ENCODE results near the gene TMEM86A.

TMEM86A gene

DNA sequence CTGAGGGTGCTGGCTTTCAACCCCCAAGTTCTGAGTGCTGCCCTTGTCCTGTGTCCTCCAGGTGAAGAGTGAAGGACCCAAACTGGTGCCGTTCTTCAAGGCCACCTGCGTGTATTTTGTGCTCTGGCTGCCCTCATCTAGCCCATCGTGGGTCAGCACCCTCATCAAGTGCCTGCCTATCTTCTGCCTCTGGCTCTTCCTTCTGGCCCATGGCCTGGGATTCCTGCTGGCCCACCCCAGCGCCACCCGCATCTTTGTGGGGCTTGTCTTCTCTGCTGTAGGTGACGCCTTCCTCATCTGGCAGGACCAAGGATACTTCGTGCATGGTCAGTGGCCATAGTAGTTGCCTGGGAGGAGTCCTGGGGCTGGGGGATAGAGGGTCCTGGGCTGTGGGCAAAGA lies 2.3 kb downstream of the TMEM86A start:
- no peak for DNase-seq

DNA sequence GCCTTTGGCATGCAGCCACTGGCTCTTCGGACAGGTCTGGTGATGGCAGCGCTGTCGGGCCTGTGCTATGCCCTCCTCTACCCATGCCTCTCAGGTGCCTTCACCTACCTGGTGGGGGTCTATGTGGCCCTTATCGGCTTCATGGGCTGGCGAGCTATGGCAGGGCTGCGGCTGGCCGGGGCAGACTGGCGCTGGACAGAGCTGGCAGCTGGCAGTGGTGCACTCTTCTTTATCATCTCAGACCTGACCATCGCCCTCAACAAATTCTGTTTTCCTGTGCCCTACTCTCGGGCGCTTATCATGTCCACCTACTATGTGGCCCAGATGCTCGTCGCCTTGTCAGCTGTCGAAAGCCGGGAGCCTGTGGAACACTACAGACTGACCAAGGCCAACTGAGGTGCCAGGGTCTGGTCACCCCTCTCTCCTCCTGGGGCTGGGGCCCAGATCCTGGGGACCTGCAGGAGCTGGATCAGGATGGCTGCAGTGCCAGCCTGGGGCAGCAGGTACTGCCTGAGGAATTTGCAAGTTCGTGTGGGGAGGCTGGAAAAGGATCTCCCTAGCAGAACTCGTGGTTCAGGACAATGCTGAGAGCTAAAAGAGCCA lies 3.1 kb downstream of the TMEM86A start:
- DNase-seq = no peak

DNA sequence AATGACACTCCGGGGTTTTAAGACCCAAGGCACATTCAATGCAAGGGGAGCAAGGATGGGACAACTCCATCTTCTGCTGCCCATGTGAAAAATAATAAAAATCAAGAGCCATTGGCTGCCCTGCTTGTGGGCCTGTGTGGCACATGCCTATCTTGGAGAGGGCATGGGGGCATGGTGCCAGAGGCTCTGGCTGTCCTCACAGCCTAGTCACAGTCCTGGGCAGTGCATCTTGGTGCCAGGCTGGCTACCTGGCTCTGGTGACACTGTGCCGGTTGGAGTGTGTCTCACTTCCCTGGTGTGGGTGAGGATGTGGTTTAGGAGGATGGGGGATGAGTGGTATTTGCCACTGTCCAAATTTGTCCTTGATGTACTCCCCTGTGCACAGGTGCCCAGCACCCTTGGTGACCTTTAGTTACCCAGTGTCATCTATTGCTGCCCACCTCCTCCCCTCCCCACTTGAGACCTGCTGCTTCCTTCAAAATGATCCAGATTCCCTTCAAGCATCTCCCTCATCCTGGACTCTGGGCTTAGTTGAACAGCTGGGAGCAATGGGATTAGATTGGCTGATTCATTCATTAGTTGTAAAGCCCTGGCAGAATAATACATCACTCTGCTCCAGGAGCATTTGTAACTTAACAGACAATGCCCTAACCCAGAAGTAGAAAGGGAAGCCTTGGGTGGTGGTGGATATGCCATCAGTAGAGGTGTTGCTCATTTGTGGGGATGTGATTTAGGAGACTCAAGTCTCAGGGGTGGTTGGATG lies 4.6 kb downstream of the TMEM86A start:
- DNase-seq = no peak

DNA sequence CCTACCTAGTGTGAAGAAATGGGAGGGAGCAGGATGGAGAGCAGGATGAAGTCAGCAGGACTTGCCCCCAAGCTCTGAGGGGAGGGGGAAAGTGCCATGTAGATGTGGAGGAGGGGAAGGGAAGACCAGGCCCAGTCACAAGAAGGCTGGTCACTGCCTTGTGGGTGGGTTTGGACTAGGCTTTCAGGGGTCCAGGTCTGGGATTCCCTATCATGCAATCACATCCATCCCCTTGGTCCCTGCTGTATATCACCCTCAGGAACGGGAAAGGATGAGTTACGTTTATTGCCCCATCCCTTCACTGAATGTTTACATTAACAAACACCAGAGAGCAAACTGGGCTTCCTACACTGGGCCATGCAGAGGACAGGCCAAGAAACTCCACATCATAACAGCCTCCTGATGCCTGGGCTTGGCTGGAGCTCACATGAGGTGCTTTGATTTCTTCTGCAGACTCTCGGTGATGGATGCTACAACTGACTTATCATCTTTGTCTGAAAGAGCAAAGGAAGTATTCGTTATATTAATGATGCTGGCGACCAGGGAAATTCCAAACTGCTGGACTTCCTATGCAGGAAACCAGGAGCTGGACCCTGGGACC lies 5.6 kb downstream of the TMEM86A start:
- no peak for DNase-seq

DNA sequence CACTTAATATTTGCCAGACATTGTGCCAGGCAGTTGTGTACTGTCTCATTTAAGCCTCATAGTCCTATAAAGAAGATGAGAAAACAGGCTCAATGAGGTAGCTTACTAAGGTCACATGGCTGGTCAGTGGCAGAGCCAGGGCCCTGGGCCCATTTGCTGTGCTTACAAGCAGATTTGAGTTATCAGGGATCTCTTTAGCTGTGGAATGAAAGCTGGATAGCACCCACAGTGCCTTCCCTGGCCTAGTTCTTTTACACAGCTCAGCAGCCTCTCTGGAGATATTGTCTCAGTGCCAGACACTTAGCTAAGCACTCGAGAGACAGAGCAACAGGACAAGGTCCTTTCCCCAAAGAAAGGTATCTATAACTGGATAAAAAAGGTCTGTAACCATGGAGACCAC lies 6.1 kb downstream of the TMEM86A start:
- no peak for DNase-seq

DNA sequence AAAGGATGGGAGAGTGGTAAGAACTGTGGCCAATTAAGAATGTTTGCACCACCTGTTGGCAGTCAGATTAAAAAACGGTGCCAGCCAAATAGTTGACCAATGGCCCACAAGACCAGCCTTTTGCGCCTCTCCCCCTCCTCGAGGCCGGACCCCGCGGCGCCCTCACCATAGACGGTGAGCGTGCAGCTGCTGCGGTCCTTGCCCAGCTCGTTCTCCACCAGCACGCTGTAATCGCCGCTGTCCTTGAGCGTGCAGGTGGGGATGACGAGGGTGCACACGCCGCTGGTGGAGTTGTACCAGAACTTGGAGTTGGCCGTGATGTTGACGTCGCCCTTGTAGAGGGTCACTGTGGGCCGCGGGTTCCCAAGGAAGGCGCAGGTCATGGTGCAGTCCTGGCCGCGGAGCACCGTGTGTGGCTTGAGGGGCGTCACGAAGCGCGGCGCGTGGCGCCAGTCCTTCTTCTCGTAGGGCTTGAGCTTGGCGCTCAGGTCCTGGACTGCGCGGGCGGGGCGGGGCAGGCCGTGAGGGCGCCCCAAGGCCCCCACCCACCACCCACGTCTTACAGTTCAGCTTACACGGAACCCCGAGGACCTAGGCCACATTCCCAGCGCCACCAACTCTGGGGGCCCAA lies 7.2 kb downstream of the TMEM86A start:
- no peak for DNase-seq

DNA sequence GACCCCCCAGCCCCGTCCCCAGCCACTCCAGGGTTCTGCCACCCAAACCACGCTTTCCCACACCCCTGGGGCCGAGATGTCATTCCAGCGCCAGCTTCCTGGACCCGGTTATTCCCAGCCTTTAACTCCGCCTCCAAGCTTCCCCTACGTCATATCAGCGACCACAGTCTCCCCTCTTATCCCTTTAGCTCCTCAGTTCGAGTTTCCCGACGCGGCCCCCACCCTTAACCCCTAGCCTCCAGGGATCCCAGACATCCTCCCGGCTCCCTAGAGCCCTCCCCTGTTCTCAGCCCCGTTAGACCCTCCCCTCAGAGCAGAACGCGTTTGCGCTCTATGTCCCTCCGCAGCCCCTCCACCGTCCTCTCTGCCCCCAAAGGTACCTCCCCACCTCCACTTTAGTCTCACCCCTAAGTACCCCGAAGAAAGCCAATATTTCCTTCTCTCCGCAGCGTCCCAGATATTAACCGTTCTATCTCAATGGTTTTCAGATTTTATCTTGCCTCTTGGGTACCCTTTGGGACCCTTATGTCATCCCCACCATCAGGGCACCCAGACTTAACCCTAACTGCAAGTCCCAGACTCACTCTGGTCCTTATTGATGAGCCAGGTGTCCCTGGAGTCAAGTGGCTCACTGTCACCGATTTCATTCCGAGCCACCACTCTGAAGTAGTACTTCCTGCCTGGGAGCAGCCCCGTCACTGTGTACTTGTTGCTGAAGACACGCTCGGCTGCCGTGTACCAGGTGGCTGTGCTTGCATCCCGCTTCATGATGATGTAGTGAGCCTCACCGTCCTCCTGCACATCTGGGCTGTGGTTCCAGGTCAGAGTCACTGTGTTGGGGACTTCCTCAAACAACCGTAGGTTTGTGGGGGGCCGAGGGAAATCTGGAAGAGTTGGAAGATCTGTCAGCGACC lies 8.0 kb downstream of the TMEM86A start:
- no peak for DNase-seq

DNA sequence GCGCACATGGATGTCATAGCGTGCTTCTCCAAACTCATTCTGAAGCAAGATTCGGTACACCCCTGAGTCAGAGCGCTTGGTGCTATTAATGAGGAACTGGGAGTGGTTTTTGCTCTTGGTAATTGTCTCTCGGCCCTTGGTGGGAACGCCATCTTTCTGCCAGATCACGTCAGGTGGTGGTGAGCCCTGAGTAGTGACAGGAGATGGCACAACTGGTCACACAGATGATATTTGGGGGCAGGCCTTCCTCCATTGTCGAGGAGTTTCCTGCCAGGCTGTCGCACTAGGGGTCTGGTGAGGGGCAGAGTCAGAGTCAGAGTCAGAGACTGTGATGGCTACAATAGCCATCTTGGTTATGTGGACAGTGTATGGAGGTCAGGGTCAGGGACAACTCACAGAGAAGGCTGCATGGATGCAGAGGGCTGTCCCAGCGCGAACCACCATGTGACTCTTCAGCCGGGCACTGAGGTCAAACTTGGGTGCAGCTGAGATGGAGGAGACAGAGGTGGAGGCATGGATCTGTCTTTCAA lies 9.3 kb downstream of the TMEM86A start:
- no peak for DNase-seq

DNA sequence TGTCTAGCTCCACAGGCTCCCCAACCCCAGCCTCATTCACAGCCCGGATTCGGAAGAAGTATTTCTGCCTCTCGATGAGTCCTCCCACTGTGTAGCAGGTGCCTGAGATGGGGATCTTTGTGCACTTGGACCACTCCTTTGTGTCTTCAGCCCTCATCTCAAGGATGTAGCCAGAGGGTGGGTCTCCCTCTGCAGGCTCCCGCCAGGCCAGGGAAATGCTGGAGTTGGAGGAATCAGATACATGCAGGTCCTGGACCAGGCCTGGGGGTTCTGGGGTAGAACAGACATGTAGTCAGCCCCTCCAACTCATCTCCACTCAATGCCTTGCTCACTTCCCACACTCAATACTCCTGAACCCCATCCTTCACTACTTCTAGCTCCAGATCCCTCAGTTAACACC lies 10.8 kb downstream of the TMEM86A start:
- no peak for DNase-seq

DNA sequence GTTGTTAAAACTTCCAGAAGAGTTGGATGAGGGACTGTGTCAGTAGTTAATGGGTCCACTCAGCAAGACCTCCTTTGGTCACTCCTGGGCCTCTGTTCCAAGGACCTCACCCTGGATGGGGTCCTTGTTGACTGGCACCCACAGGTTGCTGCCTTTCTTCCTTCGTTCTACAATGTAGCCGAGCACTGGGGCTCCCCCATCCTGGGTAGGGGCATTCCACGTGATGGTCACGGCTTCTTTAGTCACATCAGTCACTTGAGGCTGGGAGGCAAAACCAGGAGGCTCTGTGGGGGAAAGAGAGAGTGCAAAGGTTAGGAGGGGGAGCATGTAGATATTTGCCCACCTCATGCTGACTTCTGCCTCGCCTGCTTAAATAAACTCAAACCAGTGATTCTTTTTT lies 12.0 kb downstream of the TMEM86A start:
- DNase-seq = no peak

DNA sequence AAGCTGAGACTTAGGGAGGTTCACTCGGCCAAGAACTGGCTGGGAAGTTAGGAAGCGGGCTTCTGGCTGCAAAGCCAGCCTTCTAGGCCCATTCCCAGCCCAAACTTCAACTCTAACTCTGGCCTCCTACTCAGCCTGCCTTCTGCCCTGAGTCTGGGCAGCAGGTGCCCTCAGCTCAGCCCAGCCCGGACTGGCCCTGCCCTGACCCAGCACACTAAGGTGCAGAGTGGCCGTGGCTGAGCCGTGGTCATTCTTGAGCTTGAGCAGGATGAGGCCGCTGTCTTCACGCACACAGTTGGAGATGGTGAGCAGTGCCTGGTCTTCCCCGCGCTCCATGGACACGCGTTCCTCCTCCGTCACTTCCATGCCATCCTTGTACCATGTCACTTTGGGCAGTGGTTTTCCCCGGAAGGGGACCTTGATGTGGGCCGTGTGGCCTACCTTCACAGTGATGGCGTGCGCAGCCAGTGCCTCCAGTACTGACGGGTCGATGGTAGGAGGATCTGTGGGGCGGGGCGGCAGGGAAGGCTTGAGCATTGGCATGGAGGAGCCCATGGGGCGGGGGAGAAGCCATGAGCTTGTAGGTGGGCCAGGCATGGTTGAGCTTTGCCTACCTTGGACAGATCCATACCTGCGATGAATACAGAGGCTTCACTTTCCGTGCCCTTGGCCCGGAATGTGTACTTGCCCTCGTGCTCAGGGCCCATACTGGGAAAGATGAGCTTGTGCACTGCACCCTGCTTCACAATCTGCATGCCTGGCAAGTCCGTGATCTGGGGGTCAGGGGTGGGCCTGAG lies 15.3 kb downstream of the TMEM86A start:
- DNase-seq = no peak

DNA sequence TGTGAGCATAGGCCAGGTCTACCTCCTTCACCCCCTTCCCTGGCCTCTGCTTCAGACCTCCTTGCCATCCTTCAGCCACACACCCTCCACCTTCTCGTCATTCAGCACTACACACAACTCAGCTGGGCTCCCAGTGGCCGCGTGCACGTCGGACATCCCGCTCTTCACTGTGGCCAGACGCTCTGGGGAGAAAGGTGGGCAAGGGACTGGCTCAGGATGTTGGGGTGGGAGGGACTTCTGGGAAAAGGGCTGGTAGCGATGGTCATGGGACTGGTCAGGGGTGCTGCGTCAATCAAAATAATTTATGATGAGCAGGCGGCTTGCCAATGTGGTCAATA lies 15.8 kb downstream of the TMEM86A start:
- no peak for DNase-seq

DNA sequence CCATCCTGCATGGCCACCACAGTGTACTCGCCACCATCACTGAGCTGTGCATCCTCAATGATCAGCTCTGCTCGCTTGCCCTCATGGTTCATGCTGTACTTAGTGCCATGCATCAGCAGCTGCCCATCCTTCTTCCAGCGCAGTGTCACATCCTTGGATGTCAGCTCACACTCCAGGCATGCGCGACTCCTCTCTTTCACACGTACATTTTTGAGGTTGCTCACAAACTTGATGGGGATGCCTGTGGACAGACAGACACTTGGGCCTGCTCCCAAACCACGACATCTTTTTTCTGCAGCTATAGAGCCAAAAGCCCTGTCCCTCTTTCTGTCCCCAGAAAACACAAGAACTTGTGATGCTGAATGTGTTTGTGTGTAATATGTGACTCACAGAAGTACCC lies 16.9 kb downstream of the TMEM86A start:
- DNase-seq = no peak

DNA sequence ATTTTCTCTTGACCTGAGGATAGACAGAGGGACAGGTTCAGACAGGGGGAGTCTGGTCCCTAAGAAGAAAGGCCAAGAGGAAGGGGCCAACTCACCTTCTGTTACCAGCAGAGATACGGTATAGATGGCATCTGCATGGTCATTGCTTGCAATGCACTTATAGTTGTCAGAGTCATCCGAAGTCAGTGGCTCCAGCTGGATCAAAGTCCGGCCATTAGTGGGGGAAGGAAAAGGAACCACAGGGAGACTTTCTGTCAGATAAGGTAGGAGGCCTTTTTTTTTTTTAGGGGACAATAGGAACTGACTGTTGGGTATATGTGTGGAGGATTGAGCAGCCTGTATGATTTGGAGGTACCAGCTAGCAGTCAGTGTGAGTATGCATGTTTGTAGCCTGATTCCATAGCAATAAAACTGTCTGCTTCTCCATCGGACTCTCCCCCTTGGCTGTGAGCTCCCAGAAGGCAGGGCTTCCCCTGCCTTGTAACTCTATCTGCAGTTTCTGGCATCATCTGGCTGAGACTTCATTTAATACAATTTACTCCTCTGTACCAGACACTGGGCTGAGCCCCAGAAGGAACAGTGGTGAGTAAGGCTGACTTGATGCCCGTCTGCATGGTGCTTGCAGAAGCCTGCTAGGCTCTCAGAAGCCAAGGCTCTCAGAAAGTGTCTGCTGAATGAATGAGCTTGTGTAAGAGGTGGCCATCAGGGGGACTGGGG lies 21.7 kb downstream of the TMEM86A start:
- DNase-seq = no peak

DNA sequence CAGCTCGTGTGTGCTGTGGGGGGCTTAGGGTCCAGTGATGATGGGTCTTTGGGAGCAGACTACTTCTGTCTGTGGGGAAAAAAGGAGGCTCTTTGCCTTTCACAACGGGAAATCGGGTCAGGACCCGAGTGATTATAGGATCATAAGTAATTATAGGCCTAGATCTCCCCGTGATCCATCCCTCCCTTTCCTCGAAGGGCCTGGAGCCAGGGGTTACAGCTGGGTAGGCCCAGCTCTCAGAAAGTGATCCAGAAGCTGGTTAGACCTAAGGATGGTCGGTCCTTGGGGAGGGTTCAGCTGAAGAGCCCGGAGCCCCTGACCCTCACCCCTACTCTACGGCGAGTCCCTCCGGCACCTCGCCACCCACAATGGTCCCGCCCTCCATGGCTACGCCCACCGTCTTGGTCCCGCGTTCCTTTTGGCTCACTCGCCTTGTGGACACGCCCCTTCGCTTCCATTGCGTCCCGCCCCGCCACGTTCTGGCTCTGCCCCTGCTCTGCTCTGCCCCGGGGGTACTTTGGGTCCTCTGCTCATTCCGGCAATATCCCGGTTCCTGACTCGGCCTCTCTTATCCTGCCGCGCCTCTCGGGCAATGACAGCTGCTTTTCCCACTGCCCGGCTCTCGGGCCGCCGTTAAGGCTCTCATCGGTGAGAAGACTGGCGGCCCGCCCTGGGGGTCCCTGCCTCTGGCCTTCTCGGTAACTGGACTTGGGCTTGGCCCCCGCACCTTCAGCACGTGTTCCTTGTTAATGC lies 22.4 kb downstream of the TMEM86A start:
- peak; percentile 31 for DNase-seq

DNA sequence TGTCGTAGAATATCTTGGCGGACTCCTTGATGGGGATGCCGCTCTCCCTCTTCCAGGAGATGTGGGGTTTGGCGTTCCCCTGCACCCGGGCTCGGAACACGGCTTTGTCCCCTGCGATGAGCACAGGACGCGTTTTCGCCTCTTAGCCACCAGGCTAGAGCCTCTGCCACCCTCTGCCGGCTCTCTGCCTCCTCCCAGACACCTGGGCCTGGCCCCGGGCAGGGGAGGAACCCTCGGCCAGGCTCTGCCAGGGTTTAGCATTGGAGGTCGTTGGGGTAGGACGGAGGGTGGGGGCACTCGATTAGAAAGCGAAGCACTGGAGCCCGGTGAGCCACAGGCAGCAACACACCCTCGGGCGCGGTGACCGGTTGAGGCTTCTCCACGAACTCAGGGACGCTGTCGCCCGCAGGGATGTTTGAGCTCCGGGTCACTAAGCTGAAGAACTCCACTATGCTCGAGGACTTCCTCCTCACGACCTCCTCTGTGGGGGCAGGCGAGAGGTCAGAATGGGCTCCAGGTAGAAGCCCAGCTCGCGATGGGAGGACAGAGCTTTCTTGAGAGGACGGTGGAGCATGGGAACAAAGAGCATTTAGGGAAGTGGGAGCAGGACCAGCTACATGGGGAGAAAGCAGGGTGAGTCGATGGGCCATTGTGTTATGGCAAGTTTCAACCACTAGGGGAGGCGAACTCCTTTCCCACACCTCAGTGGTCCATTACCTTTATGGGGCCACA lies 23.1 kb downstream of the TMEM86A start:
- no peak for DNase-seq

DNA sequence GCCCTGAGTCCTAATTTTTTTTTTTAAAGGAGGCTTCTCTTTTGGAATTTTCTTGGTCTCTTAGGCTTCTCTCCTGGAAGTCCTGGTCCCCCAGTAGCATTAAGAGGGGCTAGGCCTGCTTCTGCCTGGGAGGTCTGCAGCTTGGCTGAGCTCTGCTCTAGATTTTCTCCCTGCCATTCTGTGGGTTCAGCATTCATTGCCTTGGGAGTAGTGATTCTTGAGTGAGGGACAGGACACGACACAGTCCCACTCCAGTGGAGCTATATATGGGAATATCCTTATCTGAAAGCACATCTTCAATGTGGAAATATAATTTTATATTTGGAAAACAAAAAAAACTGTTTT lies 23.7 kb downstream of the TMEM86A start:
- DNase-seq = no peak

DNA sequence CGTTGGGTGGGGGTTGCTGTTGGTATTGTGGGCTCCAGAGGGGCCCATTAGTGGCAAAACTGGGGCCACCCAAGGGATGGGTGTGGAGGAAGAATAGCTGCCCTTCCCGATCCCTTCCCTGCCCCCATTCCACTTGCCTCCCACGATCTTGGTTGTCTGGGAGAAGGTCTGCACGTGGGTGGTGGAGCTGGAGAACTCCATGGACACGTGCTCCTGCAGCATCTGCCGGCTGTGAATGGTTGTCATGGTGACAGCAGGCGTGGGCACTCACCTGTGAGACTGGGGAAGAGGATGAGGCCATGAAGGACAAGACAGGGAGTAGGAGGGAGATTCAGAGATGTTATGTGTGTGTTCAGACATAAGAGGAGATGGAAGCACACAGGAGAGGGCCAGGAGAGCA lies 25.4 kb downstream of the TMEM86A start:
- DNase-seq = no peak

DNA sequence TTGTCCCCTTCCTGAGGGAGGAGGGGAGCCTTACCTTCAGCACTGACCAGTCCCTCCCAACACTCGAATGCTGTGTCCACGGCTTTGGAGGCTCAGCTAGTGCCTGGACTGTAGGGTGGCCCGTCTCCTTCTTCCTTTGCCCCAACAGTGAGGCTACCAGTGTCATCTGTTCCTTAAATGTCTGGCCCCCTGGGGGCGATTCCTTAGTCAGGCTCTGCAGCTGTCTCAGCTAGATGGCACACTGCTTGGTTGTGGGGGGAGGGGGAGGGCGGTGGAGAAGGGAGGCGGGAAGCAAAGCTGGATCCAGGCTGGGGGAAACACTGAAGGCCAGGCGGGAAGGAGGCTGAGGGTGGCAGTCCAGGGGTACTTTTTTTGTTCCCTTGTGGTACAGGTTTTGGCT lies 27.5 kb downstream of the TMEM86A start, which contains the start of gene IGSF22:
Gene IGSF22, minus strand, starts transcription at position 149 of the 400 bp plus-strand sequence. CDS start 1,952 bp downstream, outside the sequence.
- no peak for DNase-seq
